NCI-H2107 treated with DMSO at 0.1 percent for 48 hours (cell line): ENCODE data around the gene CES2.
"Not testable (repeated sequence)": the region's sequence is repeated elsewhere in the genome, so short reads cannot be mapped to it uniquely, and the experiment has no call there.

ENCODE experiments used
- DNase-seq: peaks from one replicate; lab custom pipeline; 2025; ENCODE audit not compliant: unreplicated experiment; lab: John Stamatoyannopoulos, UW

The CES2 gene

DNA sequence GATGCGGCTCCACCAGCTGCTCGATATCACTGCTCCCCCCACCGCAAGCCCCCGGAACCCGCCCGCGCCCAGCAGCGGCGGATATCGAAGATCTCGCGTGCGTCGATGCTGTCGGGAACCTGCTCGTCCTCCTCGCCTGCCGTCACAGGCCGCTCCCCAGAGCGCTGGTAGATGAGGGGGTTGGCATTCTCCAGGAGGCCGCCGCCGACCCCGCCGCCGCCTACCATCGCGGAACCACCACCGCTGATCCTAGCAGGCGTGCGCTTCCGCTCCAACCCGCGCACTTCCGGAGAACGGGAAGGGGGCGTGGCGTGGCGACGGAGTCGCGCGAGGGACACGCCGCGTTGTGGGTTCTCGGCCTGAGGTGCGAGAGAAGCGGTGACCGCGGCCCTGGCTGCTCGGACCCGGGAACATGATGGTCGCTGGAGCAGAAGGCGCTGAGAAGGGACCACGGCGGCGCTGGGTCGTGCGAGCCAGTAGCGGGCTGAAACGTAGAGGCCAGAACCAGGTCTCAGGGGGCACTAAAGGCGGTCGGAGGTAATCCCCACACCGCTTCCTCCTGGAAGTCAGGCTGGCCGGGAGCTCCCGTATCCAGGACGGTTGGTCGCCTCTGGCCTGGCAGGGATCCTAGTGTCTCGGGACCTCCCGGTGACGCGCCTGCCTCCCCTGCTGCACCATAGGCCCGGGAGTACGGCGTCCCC, 1.0 kb upstream of the CES2 start, which contains the start of gene CIAO2B:
TSS of gene CIAO2B (minus strand) at position 265 of the 701 bp plus-strand sequence. CDS start at position 227, 38 bp downstream.
- peak; percentile 28 for DNase-seq

DNA sequence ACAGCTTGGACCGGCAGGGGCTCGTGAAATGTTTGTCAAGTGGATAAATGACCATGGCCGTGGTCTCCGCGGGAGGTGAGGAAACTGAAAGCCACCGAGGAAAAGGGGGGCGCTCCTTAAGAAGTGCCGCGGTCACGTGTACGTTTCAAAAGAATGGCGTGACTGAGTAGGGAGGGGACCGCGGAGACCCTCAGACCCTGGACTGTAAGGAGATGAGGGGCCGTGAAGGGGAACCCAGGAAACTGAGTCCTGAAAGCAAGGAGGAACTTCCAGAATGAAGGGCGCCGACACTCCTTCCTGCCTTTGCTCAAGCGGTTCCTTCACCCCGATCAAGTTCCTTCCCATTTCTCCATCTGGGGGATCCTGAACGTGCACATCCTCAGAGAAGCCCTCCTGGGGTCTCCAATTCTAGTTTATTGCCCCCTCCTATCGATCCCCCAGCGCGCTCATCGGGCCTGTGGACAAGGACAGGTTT, 440 bp upstream of the CES2 start:
- DNase-seq = not testable (repeated sequence)

DNA sequence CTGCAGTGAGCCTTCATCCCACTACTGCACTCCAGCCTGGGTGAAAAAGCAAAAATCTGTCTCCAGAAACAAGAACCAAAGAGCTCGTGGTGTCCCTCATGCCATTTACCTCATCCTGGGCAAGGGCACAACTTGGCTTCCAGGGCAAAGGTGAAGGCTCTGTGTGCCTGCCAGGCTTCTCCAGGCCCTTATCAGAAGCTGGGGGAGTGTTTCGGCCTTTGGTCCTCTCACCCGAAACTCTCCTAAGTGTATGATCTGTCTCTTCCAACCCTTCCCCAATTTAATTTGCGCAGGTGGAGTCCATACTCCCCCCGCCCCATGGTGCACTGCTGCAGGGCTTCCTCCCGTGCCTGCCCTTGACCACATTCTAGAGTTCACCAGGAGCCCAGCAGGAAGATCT, 1.1 kb downstream of the CES2 start:
- DNase-seq = no peak

DNA sequence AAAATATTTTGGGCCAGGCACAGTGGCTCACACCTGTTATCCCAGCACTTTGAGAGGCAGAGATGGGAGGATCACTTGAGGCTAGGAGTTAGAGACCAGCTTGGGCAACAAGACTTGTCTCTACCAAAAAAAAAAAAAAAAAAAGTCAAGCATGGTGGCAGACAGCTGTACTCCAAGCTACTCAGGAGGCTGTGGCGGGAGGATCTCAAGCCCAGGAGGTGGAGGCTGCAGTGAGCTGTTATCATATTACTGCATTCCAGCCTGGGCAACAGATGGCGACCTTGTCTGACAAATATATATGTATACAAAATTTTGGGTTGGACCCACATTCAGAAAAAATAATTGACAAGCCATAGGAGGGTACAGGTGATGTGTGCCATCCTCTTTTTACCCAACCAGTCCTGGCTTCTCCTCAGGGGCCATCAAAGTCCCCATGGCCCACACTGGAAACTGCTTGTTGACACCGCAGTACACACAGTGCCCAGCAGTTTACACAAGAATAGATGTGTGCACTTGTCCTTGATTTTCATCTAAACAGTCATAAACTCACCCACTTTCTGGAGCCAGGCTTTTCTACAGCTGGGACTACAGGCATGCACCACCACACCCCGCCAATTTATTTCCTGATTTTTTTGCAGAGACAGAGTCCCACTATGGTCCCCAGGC, 1.7 kb downstream of the CES2 start:
- DNase-seq = no peak

DNA sequence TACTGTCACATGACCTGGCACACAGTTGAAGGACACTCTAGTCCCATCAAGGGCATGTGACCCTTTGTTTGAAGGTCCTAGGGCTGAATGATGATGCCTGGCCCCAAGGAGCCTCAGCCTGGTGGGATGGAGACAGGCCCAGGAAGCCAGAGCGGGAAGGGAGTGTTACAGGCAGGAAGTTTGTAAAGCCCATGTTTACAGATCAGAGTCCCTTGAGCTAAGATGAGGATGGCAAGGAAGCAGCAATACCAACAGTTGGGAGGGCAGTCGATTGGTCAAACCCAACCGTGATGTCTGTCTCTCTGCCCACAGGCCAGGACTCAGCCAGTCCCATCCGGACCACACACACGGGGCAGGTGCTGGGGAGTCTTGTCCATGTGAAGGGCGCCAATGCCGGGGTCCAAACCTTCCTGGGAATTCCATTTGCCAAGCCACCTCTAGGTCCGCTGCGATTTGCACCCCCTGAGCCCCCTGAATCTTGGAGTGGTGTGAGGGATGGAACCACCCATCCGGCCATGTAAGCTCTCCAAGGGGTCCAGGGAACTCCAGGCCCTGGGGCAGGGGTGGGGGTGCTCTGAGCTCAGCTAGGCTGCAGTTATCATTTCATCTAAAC, 2.5 kb downstream of the CES2 start:
- no peak for DNase-seq

DNA sequence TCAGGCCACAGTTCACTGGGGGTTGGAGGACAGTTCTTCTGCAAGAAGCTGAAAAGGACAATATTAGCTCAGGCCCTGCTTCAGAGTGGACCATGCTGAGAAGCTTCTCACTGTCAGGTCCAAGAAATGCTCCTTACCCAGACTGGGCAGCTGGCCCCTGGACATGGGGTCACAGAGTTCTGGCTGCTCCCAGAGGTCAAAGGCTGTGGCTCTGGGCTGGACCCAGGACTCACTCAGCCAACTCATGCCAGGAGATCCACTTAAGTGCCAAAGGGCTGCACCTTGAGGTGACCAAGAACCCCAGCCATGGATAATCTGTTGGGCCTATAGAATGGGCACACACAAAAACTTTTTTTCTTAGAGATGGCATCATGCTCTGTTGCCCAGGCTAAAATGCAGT, 4.0 kb downstream of the CES2 start:
- no peak for DNase-seq

DNA sequence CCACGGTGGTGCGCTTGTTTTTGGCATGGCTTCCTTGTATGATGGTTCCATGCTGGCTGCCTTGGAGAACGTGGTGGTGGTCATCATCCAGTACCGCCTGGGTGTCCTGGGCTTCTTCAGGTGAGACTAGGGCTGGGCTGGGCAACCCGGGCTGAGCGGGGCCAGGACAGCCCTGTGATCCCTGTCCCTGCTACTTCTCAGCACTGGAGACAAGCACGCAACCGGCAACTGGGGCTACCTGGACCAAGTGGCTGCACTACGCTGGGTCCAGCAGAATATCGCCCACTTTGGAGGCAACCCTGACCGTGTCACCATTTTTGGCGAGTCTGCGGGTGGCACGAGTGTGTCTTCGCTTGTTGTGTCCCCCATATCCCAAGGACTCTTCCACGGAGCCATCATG, 4.9 kb downstream of the CES2 start:
- DNase-seq = no peak

DNA sequence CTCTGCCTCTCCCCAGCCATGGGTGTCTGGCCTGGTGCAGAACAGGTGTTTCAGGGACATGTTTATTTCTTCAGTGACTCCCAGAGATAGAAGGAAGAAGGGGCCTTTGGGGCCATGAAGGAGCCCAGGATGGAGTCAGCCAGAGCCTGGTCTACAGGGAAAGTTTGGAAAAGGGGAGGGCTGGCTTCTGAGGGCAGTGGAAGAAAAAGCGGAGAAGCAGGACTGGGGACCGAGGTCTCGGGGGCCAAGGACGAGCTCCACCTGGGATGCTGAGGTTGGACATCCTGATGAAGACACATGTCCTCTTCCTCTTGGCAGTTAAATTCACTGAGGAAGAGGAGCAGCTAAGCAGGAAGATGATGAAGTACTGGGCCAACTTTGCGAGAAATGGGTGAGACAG, 7.7 kb downstream of the CES2 start:
- no peak for DNase-seq

DNA sequence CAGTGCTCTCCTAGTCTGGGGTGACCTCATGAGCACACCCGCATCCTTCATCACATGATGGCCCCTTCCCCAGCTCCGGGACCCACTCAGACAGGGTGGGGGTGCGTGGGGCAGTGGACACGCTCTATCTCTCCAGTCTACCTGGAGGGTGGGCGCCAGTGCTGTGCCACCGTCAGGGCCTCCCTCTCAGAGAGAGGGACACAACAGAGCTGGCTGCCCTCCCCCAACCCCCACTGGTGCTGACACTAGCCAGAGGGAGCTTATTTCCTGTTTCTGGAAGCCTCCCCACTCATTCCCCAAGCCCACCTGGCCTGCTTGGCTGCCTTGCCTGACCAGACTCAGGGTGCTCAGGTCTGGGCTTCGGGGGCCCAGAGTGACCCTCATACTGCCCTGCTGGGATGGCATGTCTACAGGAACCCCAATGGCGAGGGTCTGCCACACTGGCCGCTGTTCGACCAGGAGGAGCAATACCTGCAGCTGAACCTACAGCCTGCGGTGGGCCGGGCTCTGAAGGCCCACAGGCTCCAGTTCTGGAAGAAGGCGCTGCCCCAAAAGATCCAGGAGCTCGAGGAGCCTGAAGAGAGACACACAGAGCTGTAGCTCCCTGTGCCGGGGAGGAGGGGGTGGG, 8.2 kb downstream of the CES2 start:
- DNase-seq = no peak

DNA sequence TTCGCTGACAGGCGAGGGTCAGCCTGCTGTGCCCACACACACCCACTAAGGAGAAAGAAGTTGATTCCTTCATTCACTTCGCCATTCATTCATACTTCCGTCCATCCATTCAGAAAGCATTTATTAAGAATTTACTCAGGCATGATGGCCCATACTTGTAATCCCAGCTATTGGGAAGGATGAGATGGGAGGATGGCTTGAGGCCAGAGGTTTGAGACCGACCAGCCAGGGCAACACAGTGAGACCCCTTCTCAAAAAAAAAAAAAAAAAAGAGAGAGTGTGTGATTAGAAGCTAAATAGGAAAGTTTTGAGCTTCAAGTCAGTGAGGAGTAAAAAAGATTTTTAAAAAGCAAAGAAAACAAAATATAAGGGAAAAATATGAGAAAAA, 8.7 kb downstream of the CES2 start:
- no peak for DNase-seq

DNA sequence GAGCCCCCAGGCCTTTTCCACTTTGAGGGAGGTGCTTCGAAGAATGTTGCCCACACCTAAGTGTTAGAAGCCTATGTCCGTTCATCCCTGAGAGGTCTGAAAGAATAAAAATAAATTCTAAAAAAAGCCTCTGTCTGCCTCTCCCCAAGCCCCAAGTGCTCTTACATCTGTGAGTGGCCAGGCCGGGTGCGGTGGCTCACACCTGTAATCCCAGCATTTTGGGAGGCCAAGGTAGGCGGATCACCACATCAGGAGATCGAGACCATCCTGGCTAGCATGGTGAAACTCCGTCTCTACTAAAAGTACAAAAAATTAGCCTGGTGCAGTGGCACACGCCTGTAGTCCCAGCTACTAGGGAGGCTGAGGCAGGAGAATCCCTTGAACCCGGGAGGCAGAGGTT, 9.7 kb downstream of the CES2 start:
- DNase-seq = not testable (repeated sequence)

DNA sequence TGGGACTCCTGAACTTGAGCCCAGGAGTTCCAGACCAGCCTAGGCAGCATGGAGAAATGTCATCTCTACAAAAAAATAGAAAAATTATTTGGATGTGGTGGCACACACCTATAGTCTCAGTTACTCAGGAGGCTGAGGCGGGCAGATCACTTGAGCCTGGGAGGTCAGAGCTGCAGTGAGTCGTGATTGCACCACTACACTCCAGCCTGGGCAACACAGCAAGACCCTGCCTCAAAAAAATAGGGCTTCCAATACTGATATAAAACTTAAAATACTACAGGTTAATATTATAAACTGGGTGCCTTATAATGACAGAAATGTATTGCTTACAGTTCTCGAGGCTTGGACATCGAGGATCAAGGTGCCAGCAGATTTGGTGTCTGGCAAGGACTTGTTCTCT, 10.6 kb downstream of the CES2 start:
- DNase-seq = no peak

DNA sequence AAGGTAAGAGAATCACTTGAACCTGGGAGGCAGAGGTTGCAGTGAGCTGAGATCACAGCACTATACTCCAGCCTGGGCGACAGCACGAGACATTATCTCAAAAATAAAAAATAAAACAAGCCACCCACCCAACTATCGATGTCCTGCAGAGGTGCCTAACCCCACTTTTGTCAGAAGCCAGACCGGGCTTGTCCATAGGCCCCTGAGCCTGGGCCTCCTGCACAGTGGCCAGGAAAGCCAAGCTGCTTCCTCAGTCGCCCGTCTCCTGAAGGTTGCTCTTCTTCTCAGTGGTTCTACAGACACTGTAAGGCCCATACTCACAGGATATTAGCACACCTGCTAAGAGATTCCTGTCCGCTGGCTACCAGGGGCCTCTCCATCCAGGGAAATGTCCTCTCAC, 11.2 kb downstream of the CES2 start:
- no peak for DNase-seq

DNA sequence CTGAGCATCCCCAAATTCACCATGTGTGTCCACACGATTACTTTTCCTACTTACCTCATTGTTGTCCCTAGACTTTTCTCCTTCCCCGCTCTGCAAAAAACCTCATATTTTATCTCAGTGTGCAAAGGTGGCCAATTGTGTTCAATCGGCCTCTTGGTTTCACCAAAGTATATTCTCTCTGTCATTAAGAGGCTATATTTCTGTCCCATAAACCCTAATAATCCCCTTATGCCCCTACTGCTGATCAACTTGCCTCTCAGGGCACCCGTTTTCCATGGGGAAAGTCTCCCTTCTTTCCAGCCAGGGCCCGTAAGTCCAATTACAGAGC, 11.6 kb downstream of the CES2 start:
- DNase-seq = no peak

DNA sequence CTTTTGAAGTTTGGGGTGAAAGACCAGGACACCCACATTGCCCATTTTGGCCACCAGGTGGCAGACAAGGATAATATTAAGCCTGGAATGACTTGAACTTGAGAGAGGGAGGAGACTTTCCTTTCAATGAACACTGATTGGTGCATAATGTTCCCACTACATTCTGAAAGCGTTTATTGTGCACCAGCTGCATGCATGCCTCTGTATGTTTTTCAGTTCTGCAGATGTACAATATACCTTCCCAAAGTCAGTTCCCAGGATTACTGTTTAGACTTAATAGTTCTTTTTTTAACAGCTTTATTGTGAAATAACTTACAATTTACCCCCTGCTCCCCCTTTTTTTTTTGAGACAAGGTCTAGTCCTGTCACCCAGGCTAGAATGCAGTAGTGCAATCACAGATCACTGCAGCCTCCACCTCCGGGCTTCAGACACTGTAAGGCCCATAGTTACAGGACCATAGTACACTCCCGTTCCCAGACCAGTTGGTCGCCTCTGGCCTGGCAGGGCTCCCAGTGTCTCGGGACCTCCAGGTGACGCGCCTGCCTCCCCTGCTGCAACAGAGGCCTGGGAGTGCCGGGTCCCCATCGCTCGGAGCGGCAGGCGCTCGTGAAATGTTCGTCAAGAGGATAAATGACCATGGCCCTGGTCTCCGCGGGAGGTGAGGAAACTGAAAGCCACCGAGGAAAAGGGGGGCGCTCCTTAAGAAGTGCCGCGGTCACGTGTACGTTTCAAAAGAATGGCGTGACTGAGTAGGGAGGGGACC, 12.2 kb downstream of the CES2 start:
- peak; percentile 82 for DNase-seq

DNA sequence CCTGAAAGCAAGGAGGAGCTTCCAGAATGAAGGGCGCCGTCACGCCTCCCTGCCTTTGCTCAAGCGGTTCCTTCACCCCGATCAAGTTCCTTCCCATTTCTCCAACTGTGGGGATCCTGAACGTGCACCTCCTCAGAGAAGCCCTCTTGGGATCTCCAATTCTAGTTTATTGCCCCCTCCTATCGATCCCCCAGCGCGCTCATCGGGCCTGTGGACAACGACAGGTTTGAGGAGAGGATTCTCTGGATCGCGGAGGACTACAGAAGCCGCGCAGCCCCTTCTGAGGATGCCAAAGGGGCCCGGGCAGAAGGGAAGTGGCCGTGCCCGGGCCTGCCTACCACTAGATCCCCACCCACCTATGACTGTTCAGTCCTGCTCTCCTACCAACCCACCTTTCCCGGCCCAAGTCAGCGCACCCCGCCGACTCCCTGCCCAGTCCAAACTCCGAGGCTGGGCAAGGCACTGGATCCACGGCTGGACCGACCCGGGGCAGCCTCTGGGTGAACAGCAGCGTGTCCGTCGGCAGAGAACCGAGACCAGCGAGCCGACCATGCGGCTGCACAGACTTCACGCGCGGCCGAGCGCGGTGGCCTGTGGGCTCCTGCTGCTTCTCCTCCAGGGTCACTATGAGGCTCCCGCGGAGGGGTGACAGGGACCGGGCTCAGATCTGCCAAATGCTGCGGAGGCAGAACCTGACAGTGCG, 13.0 kb downstream of the CES2 start:
- DNase-seq = no peak

DNA sequence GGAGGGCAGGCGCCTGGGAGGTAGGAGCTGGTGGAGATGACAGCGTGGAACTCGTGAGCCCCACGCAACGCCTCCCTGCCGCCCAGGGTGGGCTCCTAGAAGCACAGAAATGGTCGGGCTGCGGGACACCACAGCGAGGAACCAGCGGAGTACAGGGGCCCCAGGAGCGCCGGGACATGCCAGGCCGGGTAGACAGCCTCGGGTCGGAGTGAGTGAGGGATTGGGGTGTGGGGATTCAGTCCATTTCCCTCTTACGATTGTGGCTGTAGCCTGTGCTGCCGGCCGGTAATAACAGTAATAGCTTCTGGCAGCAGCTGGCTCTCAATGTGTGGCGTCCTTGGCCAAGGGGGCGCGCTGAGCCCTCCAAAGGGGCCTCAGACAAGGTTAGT, 13.5 kb downstream of the CES2 start:
- DNase-seq = no peak

DNA sequence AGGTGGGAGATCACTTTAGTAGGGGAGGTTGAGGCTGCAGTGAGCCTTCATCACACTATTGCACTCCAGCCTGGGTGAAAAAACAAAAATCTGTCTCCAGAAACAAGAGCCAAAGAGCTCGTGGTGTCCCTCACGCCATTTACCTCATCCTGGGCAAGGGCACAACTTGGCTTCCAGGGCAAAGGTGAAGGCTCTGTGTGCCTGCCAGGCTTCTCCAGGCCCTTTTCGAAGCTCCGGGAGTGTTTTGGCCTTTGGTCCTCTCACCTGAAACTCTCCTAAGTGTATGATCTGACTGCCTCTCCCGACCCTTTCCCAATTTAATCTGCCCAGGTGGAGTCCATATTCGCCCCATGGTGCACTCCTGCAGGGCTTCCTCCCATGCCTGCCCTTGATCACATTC, 14.2 kb downstream of the CES2 start:
- no peak for DNase-seq

DNA sequence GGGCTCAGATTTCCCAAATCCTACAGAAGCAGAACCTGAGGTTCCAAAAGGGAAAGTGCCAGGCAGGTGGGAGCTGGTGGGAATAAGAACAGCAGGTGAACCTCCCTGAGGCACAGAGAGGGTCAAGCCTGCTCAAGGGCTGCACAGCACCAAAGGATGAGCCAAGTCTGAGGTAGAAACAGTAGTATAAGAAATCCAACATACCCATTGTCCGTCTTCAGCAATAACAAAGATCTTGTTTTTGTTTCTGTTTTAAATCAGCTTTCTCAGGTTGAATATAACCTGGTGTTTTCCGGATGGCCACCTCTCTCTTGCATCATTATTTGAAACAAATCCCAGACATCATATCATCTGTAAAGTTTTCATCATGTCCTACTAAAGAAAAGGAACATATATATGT, 15.1 kb downstream of the CES2 start:
- no peak for DNase-seq

DNA sequence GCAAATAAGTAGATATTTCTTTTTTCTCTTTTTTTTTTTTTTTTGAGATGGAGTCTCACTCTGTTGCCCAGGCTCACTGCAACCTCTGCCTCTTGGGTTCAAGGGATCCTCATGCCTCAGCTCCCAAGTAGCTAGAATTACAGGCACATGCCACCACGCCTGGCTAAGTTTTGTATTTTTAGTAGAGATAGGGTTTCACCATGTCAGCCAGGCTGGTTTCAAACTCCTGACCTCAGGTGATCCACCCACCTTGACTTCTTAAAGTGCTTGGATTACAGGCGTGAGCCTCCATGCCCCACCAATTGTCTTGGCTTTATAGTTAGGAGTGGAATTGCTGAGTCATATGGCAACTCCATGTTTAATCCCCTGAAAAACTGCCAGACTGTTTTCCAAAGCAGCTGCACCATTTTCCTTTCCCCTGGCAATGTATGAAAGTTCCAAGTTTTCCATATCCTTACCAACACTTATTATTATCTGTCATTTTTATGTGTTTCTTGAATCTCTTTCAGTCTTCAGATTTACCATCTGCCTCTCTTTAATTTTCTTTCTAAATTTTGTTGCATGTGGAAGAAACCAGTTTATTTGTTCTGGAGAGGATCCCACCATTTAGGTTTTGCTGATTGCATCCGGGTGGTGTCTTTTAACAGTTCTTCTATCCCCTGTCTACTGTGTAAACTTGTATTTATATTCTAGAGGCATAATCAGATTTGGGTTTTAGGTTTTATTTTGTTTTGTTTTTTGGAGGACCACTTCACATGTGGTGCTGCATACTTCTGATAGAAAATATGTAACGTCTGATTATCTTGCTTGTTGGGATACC, 15.9 kb downstream of the CES2 start:
- DNase-seq = no peak
